ENCODE data around the gene CAMK2B.
A peak's percentile ranks its signal among the peaks of the same experiment; 100 is the strongest.
"Not testable (repeated sequence)": the region's sequence is repeated elsewhere in the genome, so short reads cannot be mapped to it uniquely, and the experiment has no call there.

Gene CAMK2B

DNA sequence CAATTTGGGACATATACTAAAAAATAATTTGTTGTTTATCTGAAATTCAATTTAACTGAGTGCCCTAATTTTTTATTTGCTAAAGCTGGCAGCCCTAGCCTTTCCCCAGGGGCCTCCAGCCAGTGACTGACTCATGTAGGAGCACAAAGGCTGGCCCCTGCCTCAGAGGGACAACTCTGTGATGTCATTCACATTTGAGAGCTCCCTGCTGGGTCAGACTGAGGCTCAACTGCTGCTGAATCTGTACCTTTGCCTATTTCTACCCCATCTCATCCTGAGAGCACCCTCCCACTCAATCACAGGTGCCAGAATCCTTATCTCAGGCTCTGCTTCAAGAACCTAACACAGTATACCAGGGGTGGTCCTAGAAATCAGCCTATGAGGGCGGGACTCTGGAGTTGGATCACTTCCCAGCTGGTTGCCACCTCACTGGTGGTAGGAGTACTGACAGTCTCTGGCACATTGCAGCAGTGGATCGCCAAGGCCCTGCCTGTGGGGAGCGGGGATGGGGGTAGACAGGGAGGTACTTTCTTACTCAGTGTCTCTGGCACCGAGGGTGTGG is 147.7 kb downstream of the CAMK2B start:
- DNase-seq (ENCODE audit: insufficient read length, low spot score) = peak; percentile 82
- peak; percentile 41 for FAIRE-seq
- no peak for TF ChIP-seq POLR2A (IDR thresholded peaks at IDR 0.05; ENCODE audit: low read depth, low read length)

DNA sequence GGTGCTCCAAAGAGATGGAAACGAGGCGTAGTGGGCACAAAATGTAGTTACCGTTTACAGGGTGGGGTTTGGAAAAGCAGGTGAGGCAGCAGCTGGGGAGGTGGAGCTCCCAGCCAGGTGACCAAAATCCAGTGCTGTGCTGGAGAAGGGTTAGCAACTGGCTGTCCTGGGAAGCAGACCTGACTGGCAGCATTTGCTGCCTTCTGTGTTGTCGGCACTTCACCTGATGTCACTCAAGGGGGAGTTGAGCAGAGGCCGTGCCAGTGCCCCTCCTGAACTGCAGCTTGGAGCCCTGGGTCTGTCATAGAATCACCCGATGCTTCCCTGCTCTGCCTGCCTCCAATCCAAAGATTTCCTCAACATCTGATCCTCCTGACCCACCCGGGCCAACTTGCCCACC is 148.9 kb downstream of the CAMK2B start:
- DNase-seq (ENCODE audit: insufficient read length, low spot score) = no peak
- no peak for FAIRE-seq
- TF ChIP-seq POLR2A (IDR thresholded peaks at IDR 0.05; ENCODE audit: low read depth, low read length) = no peak

DNA sequence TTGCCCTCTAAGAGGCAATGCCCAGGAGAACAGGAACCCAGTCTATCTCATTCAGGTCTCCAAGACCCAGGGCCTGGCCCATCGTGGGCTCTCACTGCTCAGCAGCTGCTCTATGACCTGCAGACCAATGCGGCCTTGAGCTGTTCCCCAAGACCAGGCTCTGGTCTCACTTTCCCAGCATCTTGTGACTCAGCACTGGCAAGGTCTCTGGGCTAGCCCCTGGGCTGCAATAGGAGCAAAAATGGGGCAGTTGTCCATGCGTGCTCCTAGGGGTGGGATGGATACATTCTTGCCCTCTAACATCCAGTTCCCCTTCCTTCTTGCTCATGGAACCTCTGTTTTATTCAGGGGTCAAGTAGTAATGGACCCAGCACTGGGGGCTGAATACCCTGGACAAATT is 149.7 kb downstream of the CAMK2B start:
- FAIRE-seq (no peak), DNase-seq (ENCODE audit: insufficient read length, low spot score) (no peak)
- no peak for TF ChIP-seq POLR2A (IDR thresholded peaks at IDR 0.05; ENCODE audit: low read depth, low read length)

DNA sequence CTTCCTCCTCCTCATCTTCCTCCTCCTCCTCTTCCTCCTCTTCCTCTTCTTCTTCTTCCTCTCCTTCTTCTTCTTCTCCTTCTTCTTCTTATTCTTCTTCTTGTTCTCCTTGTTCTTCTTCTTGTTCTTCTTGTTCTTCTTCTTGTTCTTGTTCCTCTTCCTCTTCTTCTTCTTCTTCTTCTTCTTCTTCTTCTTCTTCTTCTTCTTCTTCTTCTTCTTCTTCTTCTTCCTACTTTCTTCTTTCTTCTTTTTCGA is 150.8 kb downstream of the CAMK2B start:
- FAIRE-seq; DNase-seq (ENCODE audit: insufficient read length, low spot score): not testable (repeated sequence)

DNA sequence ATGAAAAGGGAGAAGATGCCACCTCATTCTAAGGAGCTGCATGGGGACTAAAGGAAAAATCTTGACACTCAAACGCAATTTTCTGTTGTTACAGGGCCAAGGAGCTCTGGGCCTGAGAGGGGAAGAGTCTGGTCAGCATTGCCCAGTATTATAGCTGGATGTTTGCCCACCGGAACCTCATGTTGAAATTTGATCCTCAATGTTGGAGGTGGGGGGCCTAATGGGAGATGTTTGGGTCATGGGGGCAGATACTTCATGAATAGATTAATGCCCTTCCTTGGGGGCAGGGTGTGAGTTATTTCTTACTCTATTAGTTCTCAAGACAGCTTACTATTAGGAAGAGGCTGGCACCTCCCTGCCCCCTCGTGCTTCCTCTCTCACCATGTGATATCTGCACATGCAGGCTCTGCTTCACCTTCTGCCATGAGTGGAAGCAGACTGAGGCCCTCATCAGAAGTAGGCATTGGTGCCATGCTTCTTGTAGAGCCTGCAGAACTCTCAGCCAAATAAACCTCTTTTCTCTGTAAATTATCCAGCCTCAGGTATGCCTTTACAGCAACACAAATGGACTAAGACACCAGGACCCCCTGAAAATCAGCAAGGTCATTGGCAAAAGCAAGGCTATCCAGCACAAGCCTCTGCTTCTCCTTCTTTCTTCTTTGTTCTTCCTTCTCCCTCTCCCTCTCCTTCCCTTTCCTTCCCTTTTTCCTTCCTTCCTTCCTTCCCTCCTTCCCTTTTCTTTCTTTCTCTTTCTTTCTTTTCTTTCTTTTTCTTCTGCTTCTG is 151.3 kb downstream of the CAMK2B start:
- TF ChIP-seq POLR2A (IDR thresholded peaks at IDR 0.05; ENCODE audit: low read depth, low read length) = no peak
- DNase-seq (ENCODE audit: insufficient read length, low spot score) (no peak), FAIRE-seq (no peak)

DNA sequence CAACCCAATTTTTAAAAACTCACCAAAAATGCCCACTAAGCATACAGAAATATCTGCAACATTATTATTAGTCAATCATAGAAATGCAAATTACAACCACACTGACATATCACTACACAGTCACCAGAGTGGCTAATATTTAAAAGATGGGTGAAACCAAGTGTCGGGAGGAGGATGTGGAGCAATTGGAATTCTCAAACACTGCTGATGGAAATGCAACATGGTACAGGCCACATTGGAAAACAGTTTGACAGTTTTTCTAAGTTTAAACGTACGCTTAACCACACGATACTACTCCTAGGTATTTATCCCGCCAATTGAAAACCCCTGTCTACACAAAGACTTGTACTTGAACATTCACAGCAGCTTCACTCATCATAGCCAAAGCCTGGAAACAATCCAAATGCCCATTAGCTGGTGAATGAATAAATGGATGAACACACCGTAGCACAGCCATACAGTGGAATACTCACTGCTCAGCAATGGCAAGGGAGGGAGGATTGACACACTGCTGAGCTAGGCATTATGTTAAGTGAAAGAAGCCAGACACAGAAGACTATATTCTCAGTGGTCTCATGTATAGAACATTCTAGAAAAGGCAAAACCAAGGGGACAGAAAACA is 152.5 kb downstream of the CAMK2B start:
- no peak for TF ChIP-seq POLR2A (IDR thresholded peaks at IDR 0.05; ENCODE audit: low read depth, low read length)
- no peak for DNase-seq (ENCODE audit: insufficient read length, low spot score)
- FAIRE-seq = no peak

DNA sequence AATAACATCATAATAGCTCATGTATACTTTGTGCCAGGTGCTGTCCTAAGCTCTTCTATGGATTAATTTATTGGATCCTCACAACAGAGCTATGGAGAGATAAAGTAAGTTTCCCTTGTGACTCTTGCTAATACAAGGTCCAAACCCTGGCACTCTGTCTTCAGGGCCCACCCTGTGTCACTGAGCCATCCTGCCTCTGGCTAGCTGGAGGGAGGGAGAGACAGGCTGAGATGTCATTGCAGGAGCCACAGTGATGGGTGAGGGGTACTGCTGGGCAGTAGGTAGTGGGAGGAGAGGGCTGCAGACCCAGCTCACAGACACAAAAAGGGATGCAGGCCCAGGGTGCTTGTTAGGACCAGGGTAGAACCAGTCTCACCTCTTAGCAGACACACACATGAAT is 153.0 kb downstream of the CAMK2B start:
- no peak for TF ChIP-seq POLR2A (IDR thresholded peaks at IDR 0.05; ENCODE audit: low read depth, low read length)
- DNase-seq (ENCODE audit: insufficient read length, low spot score) (no peak), FAIRE-seq (no peak)

DNA sequence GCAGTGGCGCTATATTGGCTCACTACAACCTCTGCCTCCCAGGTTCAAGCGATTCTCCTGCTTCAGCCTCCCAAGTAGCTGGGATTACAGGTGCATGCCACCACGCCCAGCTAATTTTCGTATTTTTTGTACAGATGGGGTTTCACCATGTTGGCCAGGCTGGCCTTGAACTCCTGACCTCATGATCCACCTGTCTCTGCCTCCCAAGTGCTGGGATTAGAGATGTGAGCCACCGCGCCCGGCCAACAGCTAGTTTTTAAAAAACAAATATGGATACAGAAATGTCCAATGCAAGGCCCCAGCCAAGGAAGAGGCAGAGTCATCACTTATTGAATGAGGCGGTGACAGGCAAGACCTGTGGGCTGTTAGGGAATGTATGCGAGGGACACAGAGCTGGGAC is 153.5 kb downstream of the CAMK2B start:
- DNase-seq (ENCODE audit: insufficient read length, low spot score); FAIRE-seq: not testable (repeated sequence)

DNA sequence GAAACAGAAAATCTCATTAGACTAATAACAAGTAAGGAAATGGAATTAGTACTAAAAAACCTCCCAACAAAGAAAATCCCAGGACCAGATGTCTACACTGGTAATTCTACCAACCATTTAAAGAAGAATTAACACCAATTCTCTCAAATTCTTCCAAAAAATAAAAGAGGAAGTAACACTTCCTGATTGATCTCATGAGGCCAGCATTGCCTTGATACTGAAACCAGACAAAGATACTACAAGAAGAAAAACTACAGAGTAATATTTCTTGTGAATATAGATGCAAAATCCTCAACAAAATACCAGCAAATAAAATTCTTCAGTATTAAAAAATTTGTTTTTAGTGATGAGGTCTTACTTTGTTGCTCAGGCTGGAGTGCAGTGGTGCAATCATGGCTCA is 157.5 kb downstream of the CAMK2B start:
- TF ChIP-seq POLR2A (IDR thresholded peaks at IDR 0.05; ENCODE audit: low read depth, low read length) = no peak
- DNase-seq (ENCODE audit: insufficient read length, low spot score) = no peak
- no peak for FAIRE-seq

Data from H54 (cell line).